Esophagus squamous epithelium (tissue), 5 donors: ENCODE results near the gene AMN. TPM values are rescaled to one million over a fixed set of nuclear protein-coding genes. Genes with fewer than 3 reads are reported as not detected.

Source experiments
- DNase-seq: peaks from one replicate; lab custom pipeline; 2025; lab: John Stamatoyannopoulos, UW
- H3K27ac ChIP-seq, 4 donors: fragments of 200-600 bp; sonication (generic); one replicate each; pipeline ENCODE4 v1.5.1; 2016 to 2019; ENCODE audit warnings: mild to moderate bottlenecking in 1 of 4
- H3K27me3 ChIP-seq, 4 donors: fragments of 200-600 bp; sonication (generic); 1 replicate in 3 of 4; 2 replicates in 1 of 4; pipeline versions ENCODE4 v1.5.1 to v1.6.0; 2017 to 2021; ENCODE audit warnings: antibody characterized with exemption in 1 of 4
- H3K36me3 ChIP-seq, 3 donors: fragments of 200-600 bp; sonication (generic); one replicate each; pipeline ENCODE4 v1.5.1; 2016 to 2019
- H3K4me1 ChIP-seq, 3 donors: fragments of 200-600 bp; sonication (generic); one replicate each; pipeline ENCODE4 v1.5.1; 2017 to 2019
- H3K4me3 ChIP-seq, 4 donors: fragments of 200-600 bp; sonication (generic); 1 replicate in 3 of 4; 2 replicates in 1 of 4; pipeline ENCODE4 v1.5.1; 2016 to 2019; ENCODE audit warnings: mild to moderate bottlenecking in 2 of 4, moderate library complexity in 1 of 4
- H3K9me3 ChIP-seq, 3 donors: fragments of 200-600 bp; sonication (generic); one replicate each; pipeline ENCODE4 v1.5.1; 2016 to 2019
- POLR2A ChIP-seq, 4 donors: fragments of 450-650 bp; IDR thresholded peaks; one replicate each; pipeline ENCODE4 v1.6.1; 2017; ENCODE audit warnings: antibody characterized with exemption in 4 of 4, mild to moderate bottlenecking in 4 of 4, moderate library complexity in 3 of 4
- WGBS, 2 donors: methylation state at CpG; one replicate each; pipeline ENCODE4 v1.1.5; 2018; 5-methylcytosine and 5-hydroxymethylcytosine counted together
- intact Hi-C: fragments of 100-400 bp; cut with DNase I; formaldehyde crosslinking; loops from one replicate; pipeline ENCODE4 v1.15.0; 2022
- total RNA-seq, 4 donors: library from RNA; depleted of rRNA; stranded (reverse); fragments of >200 nt; gene quantifications; one replicate each; pipeline ENCODE4 v1.1.0, GENCODE V29; 2016
- TF ChIP-seq, protein P1 (sequence below), 6 experiments: fragments of 450-650 bp in 4 of 6; fragments of 200-600 bp in 2 of 6; sonication (generic) in 2 of 6; IDR thresholded peaks; one replicate each; pipeline ENCODE4 v1.5.1; 2016 to 2019; ENCODE audit warnings: antibody characterized with exemption in 6 of 6, mild to moderate bottlenecking in 4 of 6, moderate library complexity in 4 of 6
- donor health status: DM: yes; HTN: yes; CAD: no.

Gene AMN
- total RNA-seq, 4 donors from 2014 or later, result 7.6 to 24.0 (median 19.7) TPM

DNA sequence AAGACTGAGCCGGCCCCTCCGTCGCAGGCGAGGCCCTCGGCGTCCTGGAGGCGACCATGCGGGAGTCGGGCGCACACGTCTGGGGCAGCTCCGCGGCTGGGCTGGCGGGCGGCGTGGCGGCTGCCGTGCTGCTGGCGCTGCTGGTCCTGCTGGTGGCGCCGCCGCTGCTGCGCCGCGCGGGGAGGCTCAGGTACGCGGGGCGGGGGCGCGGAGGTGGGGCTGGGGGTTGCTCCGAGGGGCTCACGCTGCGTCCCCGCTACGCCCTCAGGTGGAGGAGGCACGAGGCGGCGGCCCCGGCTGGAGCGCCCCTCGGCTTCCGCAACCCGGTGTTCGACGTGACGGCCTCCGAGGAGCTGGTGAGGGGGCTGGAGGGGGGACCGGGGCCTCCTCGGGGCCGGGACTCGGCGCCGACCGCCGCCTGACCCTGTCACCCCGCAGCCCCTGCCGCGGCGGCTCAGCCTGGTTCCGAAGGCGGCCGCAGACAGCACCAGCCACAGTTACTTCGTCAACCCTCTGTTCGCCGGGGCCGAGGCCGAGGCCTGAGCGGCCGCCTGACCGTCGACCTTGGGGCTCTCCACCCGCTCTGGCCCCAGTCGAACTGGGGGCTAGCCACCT, 7.8 kb downstream of the AMN start:
- no peak for TF ChIP-seq POLR2A (IDR thresholded peaks at IDR 0.05)
- TF ChIP-seq, protein P1, sequence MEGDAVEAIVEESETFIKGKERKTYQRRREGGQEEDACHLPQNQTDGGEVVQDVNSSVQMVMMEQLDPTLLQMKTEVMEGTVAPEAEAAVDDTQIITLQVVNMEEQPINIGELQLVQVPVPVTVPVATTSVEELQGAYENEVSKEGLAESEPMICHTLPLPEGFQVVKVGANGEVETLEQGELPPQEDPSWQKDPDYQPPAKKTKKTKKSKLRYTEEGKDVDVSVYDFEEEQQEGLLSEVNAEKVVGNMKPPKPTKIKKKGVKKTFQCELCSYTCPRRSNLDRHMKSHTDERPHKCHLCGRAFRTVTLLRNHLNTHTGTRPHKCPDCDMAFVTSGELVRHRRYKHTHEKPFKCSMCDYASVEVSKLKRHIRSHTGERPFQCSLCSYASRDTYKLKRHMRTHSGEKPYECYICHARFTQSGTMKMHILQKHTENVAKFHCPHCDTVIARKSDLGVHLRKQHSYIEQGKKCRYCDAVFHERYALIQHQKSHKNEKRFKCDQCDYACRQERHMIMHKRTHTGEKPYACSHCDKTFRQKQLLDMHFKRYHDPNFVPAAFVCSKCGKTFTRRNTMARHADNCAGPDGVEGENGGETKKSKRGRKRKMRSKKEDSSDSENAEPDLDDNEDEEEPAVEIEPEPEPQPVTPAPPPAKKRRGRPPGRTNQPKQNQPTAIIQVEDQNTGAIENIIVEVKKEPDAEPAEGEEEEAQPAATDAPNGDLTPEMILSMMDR (IDR thresholded peaks at IDR 0.05), result peak in 2 of 6 experiments; percentile 1 to 4
- Histone ChIP-seq H3K4me1 (peaks cover 20 to 52% (median 33%) of the 10 kb centered on the region in 3 donors), H3K27me3 (peaks cover 0 to 51% (median 4%) of the 10 kb centered on the region in 4 donors), H3K9me3 (no peaks in the 10 kb centered on the region), H3K36me3 (peaks cover 0 to 46% (median 10%) of the 10 kb centered on the region in 3 donors), H3K4me3 (peak overlapping the region; percentile 46 to 68 (median 51)), H3K27ac (peak overlapping the region in 2 of 4 donors; percentile 91 to 95)
- 5 to 15% methylated on average over 4 to 8 of the region's 74 CpGs for WGBS, 2 donors
- DNase-seq, result no peak
- intact Hi-C loops, result no loop called here

DNA sequence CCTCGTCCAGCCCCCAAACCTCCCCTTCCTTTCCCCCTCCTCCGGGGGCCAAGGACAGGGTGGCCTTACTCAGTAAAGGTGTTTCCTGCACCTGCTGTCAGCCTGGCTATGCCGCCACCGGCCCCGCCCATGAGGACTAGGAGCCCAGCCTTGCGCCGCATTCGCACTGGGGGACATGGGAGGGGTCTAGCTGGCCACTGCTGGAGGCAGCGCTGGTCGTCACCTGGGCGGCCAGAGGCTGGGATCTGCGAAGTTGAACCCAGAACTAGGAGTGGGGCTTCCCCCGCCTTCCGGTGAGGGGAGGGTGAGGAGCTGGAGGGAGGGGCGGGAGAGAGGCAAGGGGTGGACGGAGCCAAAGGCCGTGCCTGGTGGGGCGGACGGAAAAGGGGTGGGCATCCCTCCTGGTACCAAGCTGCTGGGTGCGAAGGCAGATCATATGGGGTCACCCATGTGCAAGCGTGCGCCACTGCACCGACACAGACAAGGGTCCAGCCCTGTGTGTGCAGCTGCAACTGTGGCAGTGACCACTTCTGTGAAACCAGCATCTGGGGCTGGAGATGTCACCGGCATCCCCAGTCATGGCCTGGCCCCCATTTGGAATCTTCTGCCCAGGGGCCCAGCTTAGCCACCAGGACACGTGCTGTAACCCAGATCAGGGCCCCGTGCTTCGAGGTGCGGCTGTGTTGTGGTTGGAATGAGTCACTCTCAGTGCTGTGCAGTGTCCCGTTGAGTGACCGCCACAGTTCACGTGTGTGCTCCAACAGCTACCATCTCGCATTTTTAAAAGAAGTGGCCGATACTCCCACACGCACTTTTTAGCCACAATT, 8.5 kb downstream of the AMN start:
- peaks cover 20 to 52% (median 33%) of the 10 kb centered on the region in 3 donors for H3K4me1 ChIP-seq
- 66 to 67% methylated on average over 11 to 17 of the region's 34 CpGs for WGBS, 2 donors
- H3K36me3 ChIP-seq, result peaks cover 0 to 53% (median 10%) of the 10 kb centered on the region in 3 donors
- TF ChIP-seq POLR2A (IDR thresholded peaks at IDR 0.05), result no peak
- TF ChIP-seq, protein P1 (IDR thresholded peaks at IDR 0.05), result no peak
- peak overlapping the region; percentile 46 to 68 (median 51) for H3K4me3 ChIP-seq
- no peaks in the 10 kb centered on the region for H3K9me3 ChIP-seq
- H3K27ac ChIP-seq, result no peak overlapping the region
- H3K27me3 ChIP-seq, result peaks cover 0 to 44% (median 4%) of the 10 kb centered on the region in 4 donors
- DNase-seq, result no peak
- intact Hi-C loops, result no loop called here

DNA sequence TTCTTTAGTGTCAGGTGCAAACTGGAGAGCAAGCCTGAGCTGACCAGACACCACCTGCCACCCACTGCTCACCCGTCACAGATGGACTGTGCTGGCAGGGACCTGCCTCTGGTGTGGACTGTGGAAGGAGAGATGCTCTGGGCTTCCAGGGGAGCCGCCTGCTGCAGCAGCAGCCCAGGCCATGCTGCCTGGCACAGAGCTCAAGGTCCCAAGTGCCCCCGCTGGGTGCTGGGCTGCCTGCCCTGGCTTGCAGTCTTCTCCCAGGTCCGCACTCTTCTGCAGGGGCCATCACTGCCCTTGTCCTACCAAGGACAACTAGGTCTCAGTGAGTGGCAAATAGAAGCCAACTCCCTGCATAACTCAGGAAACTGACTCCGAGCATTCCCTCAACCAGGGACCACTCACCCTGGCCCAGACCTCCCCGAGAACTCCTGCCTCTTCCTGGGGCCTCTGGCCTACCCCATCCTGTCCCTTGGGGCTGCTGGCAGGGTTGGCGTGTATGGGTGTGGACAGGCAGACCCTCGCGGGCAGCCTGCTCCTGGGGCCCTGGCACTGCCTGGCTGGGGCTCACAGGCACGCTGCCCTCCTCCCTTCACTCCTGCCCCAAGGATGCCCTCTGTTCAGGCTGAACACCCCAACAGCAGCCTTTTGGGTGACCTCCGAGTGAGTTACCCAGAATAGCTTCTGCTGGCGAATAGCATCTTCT, 9.3 kb downstream of the AMN start:
- WGBS, 2 donors, result 71 to 92% methylated on average over 2 to 8 of the region's 12 CpGs
- H3K27ac ChIP-seq, result no peak overlapping the region
- intact Hi-C loops, result no loop called here
- peaks cover 0 to 61% (median 10%) of the 10 kb centered on the region in 3 donors for H3K36me3 ChIP-seq
- peaks cover 0 to 41% (median 4%) of the 10 kb centered on the region in 4 donors for H3K27me3 ChIP-seq
- H3K4me1 ChIP-seq, result peaks cover 20 to 48% (median 33%) of the 10 kb centered on the region in 3 donors
- TF ChIP-seq, protein P1 (IDR thresholded peaks at IDR 0.05), result no peak
- no peak for TF ChIP-seq POLR2A (IDR thresholded peaks at IDR 0.05)
- no peaks in the 10 kb centered on the region for H3K9me3 ChIP-seq
- no peak for DNase-seq
- H3K4me3 ChIP-seq, result no peak overlapping the region

DNA sequence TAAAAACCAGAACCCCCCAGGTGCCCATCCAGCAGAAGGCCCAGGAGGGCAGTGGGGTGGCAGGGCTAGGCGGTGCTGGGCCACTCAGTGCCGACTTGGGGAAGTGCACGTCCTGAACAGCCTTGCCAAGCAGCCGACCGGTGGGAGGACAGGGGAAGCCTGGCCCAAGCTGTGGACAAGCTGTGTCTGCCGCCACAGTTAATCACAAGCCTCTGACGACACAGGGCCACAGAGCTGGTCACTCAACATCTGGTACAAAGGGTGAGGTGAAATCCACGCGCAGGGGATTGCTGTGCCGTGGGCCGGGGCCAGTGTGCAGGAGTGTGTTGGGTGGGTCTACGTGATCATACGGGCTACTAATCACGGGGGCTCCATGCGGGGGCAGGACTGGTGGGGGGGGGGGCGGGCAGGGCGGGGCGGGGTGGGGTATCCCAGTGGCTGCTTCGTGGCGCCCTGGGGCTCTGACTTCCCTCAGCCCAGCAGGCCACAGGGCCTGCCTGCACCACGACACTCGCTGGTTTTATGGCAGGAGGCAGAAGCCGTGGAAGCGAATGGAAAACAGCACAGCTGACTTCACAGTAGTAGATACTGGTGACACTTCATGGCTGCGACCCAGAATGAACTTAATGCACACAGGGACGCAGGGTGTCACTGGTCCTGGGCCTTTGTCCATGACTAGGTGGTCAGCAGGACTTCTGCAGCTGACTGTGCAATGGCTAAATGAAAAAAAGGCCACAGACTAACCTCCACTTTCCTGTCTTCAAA, 10.2 kb downstream of the AMN start:
- WGBS, 2 donors, result 86 to 87% methylated on average over 4 to 6 of the region's 26 CpGs
- H3K4me3 ChIP-seq, result no peak overlapping the region
- H3K4me1 ChIP-seq, result peaks cover 20 to 40% (median 30%) of the 10 kb centered on the region in 3 donors
- intact Hi-C loops, result no loop called here
- H3K36me3 ChIP-seq, result peaks cover 6 to 70% (median 14%) of the 10 kb centered on the region in 3 donors
- H3K27ac ChIP-seq, result no peak overlapping the region
- peaks cover 0 to 37% (median 4%) of the 10 kb centered on the region in 4 donors for H3K27me3 ChIP-seq
- no peaks in the 10 kb centered on the region for H3K9me3 ChIP-seq
- DNase-seq, result no peak
- TF ChIP-seq, protein P1 (IDR thresholded peaks at IDR 0.05), result no peak
- no peak for TF ChIP-seq POLR2A (IDR thresholded peaks at IDR 0.05)
